HK-2 (cell line): Measurements from ENCODE around the gene PODXL.
A peak's percentile ranks its signal among the peaks of the same experiment; 100 is the strongest.
"Not testable (repeated sequence)": the region's sequence is repeated elsewhere in the genome, so short reads cannot be mapped to it uniquely, and the experiment has no call there.

Experiments
- DNase-seq: peaks from one replicate; pipeline ENCODE4 v3.0.0-alpha.2; 2018; ENCODE audit not compliant: unreplicated experiment

The PODXL gene

GRCh38 chr7:131511774-131512535, 44.5 kb downstream of the PODXL start:
- no peak for DNase-seq

GRCh38 chr7:131511071-131511470, 45.4 kb downstream of the PODXL start:
- no peak for DNase-seq

- DNase-seq = no peak
Observed at GRCh38 chr7:131509781-131510180, 46.6 kb downstream of the PODXL start.

GRCh38 chr7:131508754-131509486, 47.5 kb downstream of the PODXL start:
- DNase-seq = no peak

GRCh38 chr7:131507592-131508331, 48.7 kb downstream of the PODXL start:
- peak; percentile 79 for DNase-seq

- DNase-seq = no peak
Observed at GRCh38 chr7:131506597-131506996, 49.8 kb downstream of the PODXL start.

GRCh38 chr7:131505636-131506557, 50.5 kb downstream of the PODXL start:
- no peak for DNase-seq

- not testable (repeated sequence) for DNase-seq
Observed at GRCh38 chr7:131505037-131505620, 51.3 kb downstream of the PODXL start.

GRCh38 chr7:131504157-131504899, 52.1 kb downstream of the PODXL start:
- DNase-seq = no peak

- no peak for DNase-seq
Observed at GRCh38 chr7:131503639-131504038, 52.8 kb downstream of the PODXL start.

- no peak for DNase-seq
Observed at GRCh38 chr7:131502810-131503508, 53.5 kb downstream of the PODXL start.

GRCh38 chr7:131501930-131502685, 54.3 kb downstream of the PODXL start:
- no peak for DNase-seq

GRCh38 chr7:131501422-131501821, 55.0 kb downstream of the PODXL start:
- DNase-seq = peak; percentile 30

- DNase-seq = no peak
Observed at GRCh38 chr7:131500357-131500756, 56.1 kb downstream of the PODXL start.

- no peak for DNase-seq
Observed at GRCh38 chr7:131499801-131500200, 56.6 kb downstream of the PODXL start.

- no peak for DNase-seq
Observed at GRCh38 chr7:131498237-131498885, 58.1 kb downstream of the PODXL start.

- no peak for DNase-seq
Observed at GRCh38 chr7:131497454-131497853, 59.0 kb downstream of the PODXL start.
